GM19099 (cell line): Measurements from ENCODE around the gene GABARAPL1.

ENCODE experiments used
- POLR2A ChIP-seq: IDR thresholded peaks from 3 replicates; pipeline ENCODE4 v1.6.1; 2011; ENCODE audit warnings: low read depth; ENCODE audit not compliant: insufficient read length; ENCODE audit errors: extremely low read depth

Gene GABARAPL1

GRCh38 chr12:10212739-10213131 is at the start of gene GABARAPL1:
TSS of gene GABARAPL1 (plus strand) at chr12:10212877. CDS start at chr12:10213130, 253 bp downstream.
- TF ChIP-seq POLR2A, result no peak

DNA sequence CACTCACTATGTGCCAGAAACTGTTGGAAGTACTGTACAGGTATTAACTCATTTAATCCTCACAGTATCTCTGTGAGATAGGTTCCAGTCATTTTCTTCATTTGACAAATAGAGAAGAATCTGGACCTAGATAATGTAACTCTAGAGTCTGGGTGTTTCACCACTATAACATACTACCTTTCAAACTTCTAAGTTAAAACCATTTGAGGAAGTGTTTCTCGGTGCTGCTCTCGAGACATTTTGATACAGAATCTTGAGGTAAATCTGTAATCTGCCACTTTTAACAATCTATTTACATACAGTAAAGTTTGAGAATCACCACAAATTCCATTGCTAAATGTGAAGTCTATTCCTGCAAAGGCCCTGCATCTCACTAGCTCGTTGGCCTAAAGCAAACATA is 49.6 kb upstream of the GABARAPL1 start:
- TF ChIP-seq POLR2A, result no peak

- TF ChIP-seq POLR2A, result no peak
These were observed 47.3 kb upstream of the GABARAPL1 start for GRCh38 chr12:10165421-10165820.

DNA sequence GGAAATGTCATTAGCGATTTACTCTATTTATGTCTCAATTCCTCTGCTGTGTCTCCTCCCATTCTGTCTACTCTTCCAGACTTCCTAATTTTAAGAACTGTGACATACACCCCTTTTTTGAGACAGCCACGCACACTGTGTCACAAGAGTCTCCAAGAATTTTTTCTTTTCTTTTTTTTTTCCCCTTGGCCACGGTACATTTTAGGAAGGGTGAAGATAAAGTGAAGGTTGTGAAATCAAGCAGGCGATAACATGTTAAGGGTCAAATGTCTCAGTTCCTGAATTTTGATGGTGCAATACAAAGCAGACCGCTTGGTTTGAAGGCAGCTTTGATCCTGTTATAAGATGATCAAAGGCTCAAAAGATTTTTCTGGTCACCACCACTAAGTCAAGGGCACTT is 45.1 kb upstream of the GABARAPL1 start:
- no peak for TF ChIP-seq POLR2A

- TF ChIP-seq POLR2A, result no peak
These were observed 43.6 kb upstream of the GABARAPL1 start for GRCh38 chr12:10169104-10169503.

GRCh38 chr12:10170216-10170615 is 42.5 kb upstream of the GABARAPL1 start:
- no peak for TF ChIP-seq POLR2A

- no peak for TF ChIP-seq POLR2A
These were observed 40.5 kb upstream of the GABARAPL1 start, which contains the start of gene OLR1 for GRCh38 chr12:10171973-10172728. TSS of gene OLR1 (minus strand) at chr12:10172132. CDS start at chr12:10172077, 55 bp downstream.

- no peak for TF ChIP-seq POLR2A
These were observed 37.6 kb upstream of the GABARAPL1 start for GRCh38 chr12:10174986-10175614.

- no peak for TF ChIP-seq POLR2A
These were observed 36.6 kb upstream of the GABARAPL1 start for GRCh38 chr12:10175846-10176636.

DNA sequence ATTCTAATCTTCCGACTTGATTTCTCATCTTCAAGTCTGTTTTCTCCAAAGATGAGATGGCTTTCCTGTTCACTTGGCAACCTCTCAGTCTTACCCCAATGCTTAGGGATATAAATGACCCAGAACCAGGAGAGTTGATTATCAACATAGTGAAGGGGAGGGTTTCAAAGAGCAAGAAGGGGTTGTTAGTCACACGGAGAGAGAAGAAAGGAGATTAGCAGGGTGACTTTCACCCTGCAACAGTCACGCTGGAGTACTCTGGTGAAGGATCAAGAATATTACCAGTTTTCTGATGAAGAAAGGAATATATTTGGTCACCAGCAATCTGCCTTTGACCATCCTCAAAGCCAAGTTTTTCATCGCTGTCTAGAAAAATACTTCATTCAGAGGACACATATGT is 33.9 kb upstream of the GABARAPL1 start, which contains the start of gene TMEM52B:
TMEM52B (plus strand) TSS at position 212 of the 400 bp plus-strand sequence. CDS start 543 bp downstream, outside the sequence.
- TF ChIP-seq POLR2A, result no peak

GRCh38 chr12:10179776-10180181 is 32.9 kb upstream of the GABARAPL1 start:
- TF ChIP-seq POLR2A, result no peak

- no peak for TF ChIP-seq POLR2A
These were observed 30.2 kb upstream of the GABARAPL1 start for GRCh38 chr12:10182354-10183049.

GRCh38 chr12:10184261-10184843 is 28.3 kb upstream of the GABARAPL1 start:
- TF ChIP-seq POLR2A, result no peak

GRCh38 chr12:10186299-10186698 is 26.4 kb upstream of the GABARAPL1 start:
- no peak for TF ChIP-seq POLR2A
